HepG2 (cell line): ENCODE results near the gene ZSCAN2. TPM values are rescaled to one million over a fixed set of nuclear protein-coding genes. Genes with fewer than 3 reads are reported as not detected.

Experiments
- ATAC-seq: fragments of 200-7000 bp; cut with Tn5 transposase; 3 replicates; pipeline ENCODE4 v1.9.1; 2020; ENCODE audit warnings: mild to moderate bottlenecking, moderate library complexity
- BruUV-seq: library from RNA; stranded (reverse); fragments of 400-500 nt; replicated peaks from 2 replicates; lab custom pipeline; 2021; lab: Mats Ljungman, UMichigan
- CTCF ChIA-PET: fragments of 300-600 bp; formaldehyde crosslinking; extraction: SDS; loops from one replicate; lab custom pipeline; 2021; ENCODE audit warnings: low total read pairs, inconsistent platforms, low intra/inter-chr PET ratio; lab: Yijun Ruan, JAX
- POLR2A ChIA-PET: fragments of 350-600 bp; sonication (Branson Sonifier 250); formaldehyde crosslinking; loops from one replicate; lab custom pipeline; 2020; ENCODE audit warnings: antibody characterized with exemption, inconsistent platforms; lab: Yijun Ruan, JAX
- DNase-seq: peaks from one replicate; pipeline ENCODE4 v3.0.0-alpha.2; 2015; ENCODE audit warnings: low spot score
- FAIRE-seq: peaks from 3 replicates; lab custom pipeline; 2011; peaks lifted over from hg19 to GRCh38; lab: Jason Lieb, UNC
- H2AFZ ChIP-seq: one replicate; pipeline ENCODE4 v1.6.1; 2011; ENCODE audit warnings: low read length, inconsistent platforms
- H3K27ac ChIP-seq: fragments of 300-600 bp; 3 replicates; pipeline ENCODE4 v1.8.0; 2011; ENCODE audit warnings: mixed run types, mild to moderate bottlenecking, mixed read lengths, low read length, inconsistent platforms; ENCODE audit not compliant: insufficient read depth; ENCODE audit errors: extremely low read length
- H3K27me3 ChIP-seq, 2 experiments: fragments of 200-600 bp in 1 of 2; 2 replicates in 1 of 2; 3 replicates in 1 of 2; pipeline versions ENCODE4 v1.6.0 to v1.8.0; 2011; ENCODE audit warnings: low read length in 2 of 2, mild to moderate bottlenecking in 2 of 2, moderate library complexity in 2 of 2, inconsistent platforms in 1 of 2; ENCODE audit not compliant: insufficient read depth in 2 of 2, control insufficient read depth in 1 of 2
- H3K36me3 ChIP-seq, 2 experiments: fragments of 200-600 bp in 1 of 2; replicated peaks in 1 of 2; 2 replicates in 1 of 2; 3 replicates in 1 of 2; pipeline versions ENCODE4 v1.5.1 to v1.8.0; 2011; ENCODE audit warnings: low read length in 2 of 2, inconsistent platforms in 1 of 2; ENCODE audit not compliant: insufficient read depth in 2 of 2, control insufficient read depth in 1 of 2
- H3K4me1 ChIP-seq: 2 replicates; pipeline ENCODE4 v1.5.1; 2012; ENCODE audit warnings: low read length, inconsistent platforms; ENCODE audit not compliant: insufficient read depth
- H3K4me2 ChIP-seq: 2 replicates; pipeline ENCODE4 v1.6.0; 2011; ENCODE audit warnings: low read depth, low read length, inconsistent platforms
- H3K4me3 ChIP-seq, 3 experiments: fragments of 200-600 bp in 1 of 3; sonication (generic), shearing (Covaris generic) in 1 of 3; replicated peaks in 1 of 3; 2 replicates each; pipeline ENCODE4 v1.5.1; 2011 to 2016; ENCODE audit warnings: low read length in 3 of 3, inconsistent platforms in 2 of 3, low read depth in 2 of 3, mild to moderate bottlenecking in 2 of 3, control low read depth in 1 of 3, mixed read lengths in 1 of 3; ENCODE audit not compliant: insufficient read depth in 1 of 3
- H3K79me2 ChIP-seq: one replicate; pipeline ENCODE4 v1.6.1; 2011; ENCODE audit warnings: low read length, inconsistent platforms; ENCODE audit not compliant: insufficient read depth
- H3K9ac ChIP-seq: 2 replicates; pipeline ENCODE4 v1.6.0; 2011; ENCODE audit warnings: mild to moderate bottlenecking, low read depth, low read length, inconsistent platforms; ENCODE audit not compliant: insufficient read depth
- H3K9me3 ChIP-seq: 2 replicates; pipeline ENCODE4 v1.5.1; 2012; ENCODE audit warnings: mild to moderate bottlenecking, low read length
- H4K20me1 ChIP-seq: 2 replicates; pipeline ENCODE4 v1.6.0; 2011; ENCODE audit warnings: inconsistent platforms, mild to moderate bottlenecking, low read length, moderate library complexity; ENCODE audit not compliant: insufficient read depth
- HNRNPL ChIP-seq: fragments of 200-400 bp; formaldehyde crosslinking; IDR thresholded peaks from 2 replicates; pipeline ENCODE4 v1.6.1; 2017; ENCODE audit warnings: mild to moderate bottlenecking, low read depth, low read length
- KAT7 ChIP-seq: IDR thresholded peaks from 2 replicates; pipeline ENCODE4 v1.6.1; 2018; ENCODE audit warnings: borderline replicate concordance, missing compliant biosample characterization
- KDM6A ChIP-seq: IDR thresholded peaks from 2 replicates; pipeline ENCODE4 v1.6.1; 2016; ENCODE audit warnings: low read depth
- TAF1 ChIP-seq: sonication (generic); formaldehyde crosslinking; IDR thresholded peaks from 2 replicates; pipeline ENCODE4 v1.4.0; 2020; ENCODE audit warnings: missing genetic modification reagents
- ZMYM4 ChIP-seq: sonication (generic); formaldehyde crosslinking; IDR thresholded peaks from 2 replicates; pipeline ENCODE4 v1.8.1; 2023; ENCODE audit warnings: mild to moderate bottlenecking, missing genetic modification reagents
- ZNF207 ChIP-seq: fragments of 450-650 bp; IDR thresholded peaks from 2 replicates; pipeline ENCODE4 v1.6.1; 2016; ENCODE audit warnings: antibody characterized with exemption, borderline replicate concordance
- ZNF747 ChIP-seq: sonication (generic); formaldehyde crosslinking; IDR thresholded peaks from 2 replicates; pipeline ENCODE4 v1.8.1; 2023; ENCODE audit warnings: missing genetic modification reagents, mild to moderate bottlenecking, borderline replicate concordance
- WGBS: methylation state at CpG from one replicate; pipeline ENCODE4 v1.1.6; 2017; ENCODE audit warnings: low lambda C conversion rate; 5-methylcytosine and 5-hydroxymethylcytosine counted together
- in situ Hi-C: cut with HindIII; loops from 2 replicates; pipeline ENCODE4 v1.10.0; 2017; ENCODE audit warnings: low pct_unique_long_range_greater_than_20kb; ENCODE audit not compliant: extremely low pct_ligation_motif_present
- intact Hi-C: fragments of 100-400 bp; cut with micrococcal nuclease; formaldehyde crosslinking; loops from one replicate; pipeline ENCODE4 v1.10.0; 2022; ENCODE audit not compliant: unreplicated experiment
- polyA plus RNA-seq, 8 experiments: library from polyadenylated mRNA; depleted of rRNA in 3 of 8; stranded (reverse) in 7 of 8; unstranded in 1 of 8; fragments of >200 nt; fragmentation: Illumina TruSeq in 4 of 8; extraction: Trizol in 4 of 8; gene quantifications; 2 replicates each; pipeline versions ENCODE4 v1.2.1 to v1.2.3, GENCODE V29; 2011 to 2016; ENCODE audit warnings: low read depth in 4 of 8, missing spikeins in 1 of 8, mixed read lengths in 1 of 8; ENCODE audit not compliant: insufficient read depth in 1 of 8
- total RNA-seq, 5 experiments: library from RNA; depleted of rRNA; stranded (reverse); fragments of >200 nt; fragmentation: Illumina TruSeq; extraction: Trizol; gene quantifications; 2 replicates each; pipeline ENCODE4 v1.2.3, GENCODE V29; 2016; ENCODE audit warnings: low read depth in 1 of 5
- TF ChIP-seq, protein P1 (sequence below): sonication (generic); formaldehyde crosslinking; IDR thresholded peaks from 2 replicates; pipeline ENCODE4 v1.8.0; 2023; ENCODE audit warnings: mild to moderate bottlenecking, missing genetic modification reagents

The ZSCAN2 gene
- total and polyA plus RNA-seq, 2 of the 13 experiments (the other 11 are each of a cell fraction or from before 2014, with no cell fraction given): 11.4 to 21.5 TPM

DNA sequence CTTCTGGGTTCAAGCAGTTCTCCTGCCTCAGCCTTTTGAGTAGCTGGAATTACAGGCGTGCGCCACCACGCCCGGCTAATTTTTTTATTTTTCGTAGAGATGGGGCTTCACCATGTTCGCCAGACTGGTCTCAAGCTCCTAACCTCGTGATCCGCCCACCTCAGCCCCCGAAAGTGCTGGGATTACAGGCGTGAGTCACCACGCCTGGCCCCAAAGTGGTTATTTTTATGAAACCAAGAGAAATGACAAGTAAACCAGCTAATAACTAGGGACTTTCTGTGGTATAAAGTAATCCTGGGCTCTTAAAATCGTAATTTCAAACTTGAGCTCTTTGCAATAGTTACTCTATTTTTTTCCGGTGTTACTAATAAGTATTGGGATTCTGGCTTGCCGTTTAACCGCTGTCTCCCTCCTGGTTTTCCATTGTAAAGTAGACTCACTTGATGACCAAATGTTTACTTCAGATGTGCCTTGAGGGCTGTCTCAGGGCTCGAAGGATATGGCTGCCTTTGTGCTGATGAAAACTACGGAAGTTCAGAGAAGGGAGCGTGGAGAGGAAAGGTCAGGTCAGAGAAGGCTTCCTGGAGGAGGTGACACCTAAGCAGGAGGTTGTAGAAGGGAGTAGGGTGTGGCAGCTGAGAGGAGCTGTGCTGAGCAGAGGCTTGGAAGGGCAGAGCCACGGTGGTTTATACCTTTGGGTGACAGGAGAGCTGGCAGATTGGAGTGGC is 4.2 kb downstream of the ZSCAN2 start:
- peaks cover 83% of the 10 kb centered on the region for H3K4me1 ChIP-seq
- no peak for ATAC-seq
- H3K9me3 ChIP-seq: no peaks in the 10 kb centered on the region
- BruUV-seq: no TSS peak
- intact Hi-C loops (no loop called here), in situ Hi-C loops (no loop called here)
- no peaks in the 10 kb centered on the region for H4K20me1 ChIP-seq
- WGBS: 95% methylated on average over 19 of the region's 19 CpGs
- POLR2A ChIA-PET: interaction anchor here (0.8 to 7.1 kb wide), 7 partner anchors 20 to 112 kb away, joined by 3 to 94 read pairs (median 5); partner anchors contain the start of genes SEC11A and WDR73
- no peak for DNase-seq
- H3K79me2 ChIP-seq: peaks cover 64% of the 10 kb centered on the region
- no peak for TF ChIP-seq ZNF747 (CRISPR knock-in tag)
- TF ChIP-seq, protein P1, sequence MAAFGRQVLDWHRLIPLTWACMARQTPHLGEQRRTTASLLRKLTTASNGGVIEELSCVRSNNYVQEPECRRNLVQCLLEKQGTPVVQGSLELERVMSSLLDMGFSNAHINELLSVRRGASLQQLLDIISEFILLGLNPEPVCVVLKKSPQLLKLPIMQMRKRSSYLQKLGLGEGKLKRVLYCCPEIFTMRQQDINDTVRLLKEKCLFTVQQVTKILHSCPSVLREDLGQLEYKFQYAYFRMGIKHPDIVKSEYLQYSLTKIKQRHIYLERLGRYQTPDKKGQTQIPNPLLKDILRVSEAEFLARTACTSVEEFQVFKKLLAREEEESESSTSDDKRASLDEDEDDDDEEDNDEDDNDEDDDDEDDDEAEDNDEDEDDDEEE (CRISPR knock-in tag): 0 out of 2 replicates have a peak, but pooled peaks have one; percentile 30
- FAIRE-seq: no peak
- peak overlapping the region in 1 of 3 experiments; percentile 18; a peak in 1 of 6 replicates for H3K4me3 ChIP-seq
- CTCF ChIA-PET: no interaction called here
- peak overlapping the region; percentile 21; the same call in 1 of the 2 replicates for H3K9ac ChIP-seq
- peaks cover 5 to 15% of the 10 kb centered on the region in 2 experiments for H3K36me3 ChIP-seq
- H3K27me3 ChIP-seq: no peaks in the 10 kb centered on the region; a peak in 1 of 5 replicates
- peak overlapping the region; percentile 87 for H3K27ac ChIP-seq
- peak overlapping the region; percentile 80; the same call in 1 of the 2 replicates for H3K4me2 ChIP-seq
- no peak overlapping the region for H2AFZ ChIP-seq

DNA sequence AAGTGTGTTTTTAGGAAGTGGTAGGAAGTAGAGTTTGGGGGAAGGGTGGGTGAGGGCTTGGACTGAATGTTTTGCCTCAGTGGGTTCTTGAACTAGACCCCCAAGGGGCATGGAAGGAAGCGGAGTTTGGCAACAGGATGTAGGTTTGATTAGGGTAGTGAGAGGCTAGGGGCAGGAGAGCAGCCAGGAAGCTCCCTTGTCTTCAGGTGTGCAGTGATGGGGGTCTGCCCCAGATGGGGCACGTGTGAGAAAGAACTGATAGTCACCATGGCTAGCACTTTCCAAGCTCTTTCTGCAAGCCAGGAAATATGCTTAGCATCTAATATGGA is 4.7 kb downstream of the ZSCAN2 start:
- ChIA-PET CTCF (no interaction called here), POLR2A (interaction anchor here (0.8 to 7.1 kb wide), 7 partner anchors 19 to 111 kb away, joined by 3 to 94 read pairs (median 5); partner anchors contain the start of genes SEC11A and WDR73)
- H3K27ac ChIP-seq: peak overlapping the region; percentile 87
- BruUV-seq: no TSS peak
- DNase-seq: no peak
- H3K27me3 ChIP-seq: no peaks in the 10 kb centered on the region; a peak in 1 of 5 replicates
- 0 out of 2 replicates have a peak overlapping the region, but pooled peaks have one; percentile 21 for H3K9ac ChIP-seq
- H2AFZ ChIP-seq: no peak overlapping the region
- intact Hi-C loops: no loop called here
- in situ Hi-C loops: no loop called here
- H3K4me2 ChIP-seq: peak overlapping the region; percentile 80
- H3K36me3 ChIP-seq: peaks cover 5 to 16% of the 10 kb centered on the region in 2 experiments
- TF ChIP-seq KDM6A (CRISPR knock-in tag): no peak
- TF ChIP-seq ZMYM4: no peak
- TF ChIP-seq HNRNPL: no peak
- no peak for TF ChIP-seq ZNF207
- no peak for TF ChIP-seq TAF1 (CRISPR knock-in tag)
- TF ChIP-seq KAT7 (CRISPR knock-in tag): 0 out of 2 replicates have a peak, but pooled peaks have one; percentile 4
- TF ChIP-seq, all 625 proteins: peak for 1
- H3K4me3 ChIP-seq: peak overlapping the region in 1 of 3 experiments; percentile 18; a peak in 1 of 6 replicates
- H3K4me1 ChIP-seq: peaks cover 84% of the 10 kb centered on the region
- peaks cover 66% of the 10 kb centered on the region for H3K79me2 ChIP-seq
- no peaks in the 10 kb centered on the region for H4K20me1 ChIP-seq
- FAIRE-seq: no peak
- WGBS: 93% methylated on average over 2 of the region's 2 CpGs
- H3K9me3 ChIP-seq: no peaks in the 10 kb centered on the region
- ATAC-seq: no peak
